Keratinocyte (primary cell): Measurements from ENCODE around the gene NANOS2. TPM values are rescaled to one million over a fixed set of nuclear protein-coding genes. Genes with fewer than 3 reads are reported as not detected.

Experiments used
- DNase-seq: peaks from one replicate; pipeline ENCODE4 v3.0.0-alpha.2; 2011; ENCODE audit warnings: low read depth, missing footprints, low spot score
- FAIRE-seq: peaks from 2 replicates; lab custom pipeline; 2011; peaks lifted over from hg19 to GRCh38; lab: Jason Lieb, UNC
- H2AFZ ChIP-seq: 2 replicates; pipeline ENCODE4 v1.6.0; 2012; ENCODE audit warnings: low read length, control low read depth, inconsistent platforms; ENCODE audit not compliant: control insufficient read depth
- H3K27ac ChIP-seq: 2 replicates; pipeline ENCODE4 v1.5.1; 2011; ENCODE audit warnings: low read length; ENCODE audit not compliant: control insufficient read depth, insufficient read depth
- H3K27me3 ChIP-seq: 3 replicates; pipeline ENCODE4 v1.6.0; 2011; ENCODE audit warnings: low read length; ENCODE audit not compliant: control insufficient read depth, insufficient read depth; ENCODE audit errors: extremely low read depth
- H3K36me3 ChIP-seq, 2 experiments: 2 replicates in 1 of 2; 3 replicates in 1 of 2; pipeline ENCODE4 v1.5.1; 2011; ENCODE audit warnings: low read length in 2 of 2, mild to moderate bottlenecking in 1 of 2; ENCODE audit not compliant: control insufficient read depth in 2 of 2, insufficient read depth in 2 of 2; ENCODE audit errors: extremely low read depth in 1 of 2
- H3K4me1 ChIP-seq: 3 replicates; pipeline ENCODE4 v1.5.1; 2011; ENCODE audit warnings: low read length; ENCODE audit not compliant: control insufficient read depth, insufficient read depth; ENCODE audit errors: extremely low read depth
- H3K4me2 ChIP-seq: 3 replicates; pipeline ENCODE4 v1.6.0; 2011; ENCODE audit warnings: low read depth, low read length; ENCODE audit not compliant: control insufficient read depth, insufficient read depth; ENCODE audit errors: extremely low read depth
- H3K4me3 ChIP-seq, 3 experiments: fragments of 200-600 bp in 1 of 3; sonication (generic) in 1 of 3; 2 replicates in 2 of 3; 3 replicates in 1 of 3; pipeline ENCODE4 v1.5.1; 2011 to 2016; ENCODE audit warnings: low read length in 3 of 3, mild to moderate bottlenecking in 3 of 3, control low read depth in 2 of 3, inconsistent platforms in 1 of 3, low read depth in 1 of 3, mixed read lengths in 1 of 3, mixed run types in 1 of 3, moderate library complexity in 1 of 3; ENCODE audit not compliant: control insufficient read depth in 2 of 3, insufficient read depth in 2 of 3; ENCODE audit errors: extremely low read depth in 1 of 3
- H3K79me2 ChIP-seq: 2 replicates; pipeline ENCODE4 v1.6.0; 2012; ENCODE audit warnings: low read length; ENCODE audit not compliant: control insufficient read depth, insufficient read depth
- H3K9ac ChIP-seq: 3 replicates; pipeline ENCODE4 v1.6.0; 2011; ENCODE audit warnings: low read length; ENCODE audit not compliant: control insufficient read depth, insufficient read depth; ENCODE audit errors: extremely low read depth
- H3K9me1 ChIP-seq: 3 replicates; pipeline ENCODE4 v1.6.0; 2011; ENCODE audit warnings: low read length; ENCODE audit not compliant: control insufficient read depth, insufficient read depth; ENCODE audit errors: extremely low read depth
- H3K9me3 ChIP-seq: 2 replicates; pipeline ENCODE4 v1.5.1; 2012; ENCODE audit warnings: low read depth, low read length; ENCODE audit not compliant: control insufficient read depth
- H4K20me1 ChIP-seq: 3 replicates; pipeline ENCODE4 v1.6.0; 2011; ENCODE audit warnings: low read length; ENCODE audit not compliant: control insufficient read depth, insufficient read depth; ENCODE audit errors: extremely low read depth
- EZH2 ChIP-seq: IDR thresholded peaks from one replicate; pipeline ENCODE4 v1.6.1; 2012; ENCODE audit warnings: inconsistent platforms, mild to moderate bottlenecking, low read length, moderate library complexity
- dilution Hi-C: fragments of 300-500 bp; cut with MboI; formaldehyde crosslinking; loops from one replicate; pipeline ENCODE4 v1.7.0; 2020; ENCODE audit warnings: low sequenced_read_pairs; ENCODE audit not compliant: extremely low pct_ligation_motif_present
- polyA plus RNA-seq, 5 experiments: library from polyadenylated mRNA; depleted of rRNA in 3 of 5; stranded (reverse) in 3 of 5; stranded (forward) in 1 of 5; unstranded in 1 of 5; fragments of >200 nt; gene quantifications; 1 replicate in 1 of 5; 2 replicates in 3 of 5; 3 replicates in 1 of 5; pipeline versions ENCODE4 v1.2.1 to v1.2.3, GENCODE V29; 2011 to 2012; ENCODE audit warnings: missing spikeins in 2 of 5, low read depth in 1 of 5, low replicate concordance in 1 of 5
- TF ChIP-seq, protein P1 (sequence below), 3 experiments: IDR thresholded peaks in 1 of 3; conservative IDR thresholded peaks in 1 of 3; optimal IDR thresholded peaks in 1 of 3; 2 replicates in 2 of 3; 3 replicates in 1 of 3; pipeline versions ENCODE3 to v1.5.1; 2011; ENCODE audit warnings: low read length in 3 of 3, mild to moderate bottlenecking in 3 of 3, moderate library complexity in 2 of 3, control low read depth in 1 of 3, inconsistent platforms in 1 of 3; ENCODE audit not compliant: insufficient read depth in 2 of 3; ENCODE audit errors: extremely low read depth in 1 of 3

The NANOS2 gene
- polyA plus RNA-seq, 1 donor (not counting 4 experiments of a cell fraction or from before 2014, with no cell fraction given) = not detected

DNA sequence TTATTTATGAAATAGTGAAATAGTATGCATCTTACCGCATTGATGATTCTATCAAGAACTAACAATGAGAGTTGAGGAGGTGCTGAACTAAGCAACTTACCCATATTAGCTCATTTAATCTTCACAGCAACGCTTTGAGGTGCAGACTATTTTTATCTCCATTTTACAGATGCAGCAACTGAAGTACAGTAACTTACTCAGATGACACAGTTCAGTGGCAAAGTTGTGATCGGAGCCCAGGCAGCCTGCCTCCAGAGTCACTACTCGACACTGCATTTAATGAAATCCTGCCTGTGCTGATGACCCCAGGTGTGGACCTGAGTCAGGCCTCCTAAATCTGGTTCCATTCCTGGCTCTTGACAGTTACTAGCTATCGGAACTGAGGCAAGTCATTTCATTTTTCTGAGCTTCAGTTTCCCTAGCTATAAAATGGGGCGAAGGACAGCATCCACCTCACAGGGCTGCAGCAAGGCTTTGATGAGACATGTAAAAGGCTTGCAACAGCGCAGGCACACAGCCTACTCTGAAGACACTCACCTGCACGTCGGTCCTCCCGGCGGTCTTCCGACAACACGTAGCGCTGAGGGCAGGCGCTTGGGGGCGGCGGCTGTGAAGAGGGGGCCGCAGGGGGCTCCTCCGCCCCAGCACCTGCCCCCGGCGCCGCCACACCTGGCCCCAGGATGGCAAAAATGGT, 13.7 kb downstream of the NANOS2 start:
- FAIRE-seq (no peak), DNase-seq (no peak)
- Histone ChIP-seq H3K9ac (peak overlapping the region; percentile 37), H3K27ac (no peak overlapping the region), H3K79me2 (peaks cover 2% of the 10 kb centered on the region), H4K20me1 (no peaks in the 10 kb centered on the region), H3K4me3 (peak overlapping the region; percentile 49 to 90 (median 81)), H3K4me2 (peak overlapping the region; percentile 74), H2AFZ (no peak overlapping the region), H3K9me1 (no peaks in the 10 kb centered on the region), H3K9me3 (no peaks in the 10 kb centered on the region), H3K36me3 (peaks cover 6 to 7% of the 10 kb centered on the region in 2 experiments), H3K4me1 (peaks cover 6% of the 10 kb centered on the region), H3K27me3 (no peaks in the 10 kb centered on the region)
- dilution Hi-C loops = no loop called here
- TF ChIP-seq, protein P1, sequence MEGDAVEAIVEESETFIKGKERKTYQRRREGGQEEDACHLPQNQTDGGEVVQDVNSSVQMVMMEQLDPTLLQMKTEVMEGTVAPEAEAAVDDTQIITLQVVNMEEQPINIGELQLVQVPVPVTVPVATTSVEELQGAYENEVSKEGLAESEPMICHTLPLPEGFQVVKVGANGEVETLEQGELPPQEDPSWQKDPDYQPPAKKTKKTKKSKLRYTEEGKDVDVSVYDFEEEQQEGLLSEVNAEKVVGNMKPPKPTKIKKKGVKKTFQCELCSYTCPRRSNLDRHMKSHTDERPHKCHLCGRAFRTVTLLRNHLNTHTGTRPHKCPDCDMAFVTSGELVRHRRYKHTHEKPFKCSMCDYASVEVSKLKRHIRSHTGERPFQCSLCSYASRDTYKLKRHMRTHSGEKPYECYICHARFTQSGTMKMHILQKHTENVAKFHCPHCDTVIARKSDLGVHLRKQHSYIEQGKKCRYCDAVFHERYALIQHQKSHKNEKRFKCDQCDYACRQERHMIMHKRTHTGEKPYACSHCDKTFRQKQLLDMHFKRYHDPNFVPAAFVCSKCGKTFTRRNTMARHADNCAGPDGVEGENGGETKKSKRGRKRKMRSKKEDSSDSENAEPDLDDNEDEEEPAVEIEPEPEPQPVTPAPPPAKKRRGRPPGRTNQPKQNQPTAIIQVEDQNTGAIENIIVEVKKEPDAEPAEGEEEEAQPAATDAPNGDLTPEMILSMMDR (optimal IDR thresholded peaks at IDR 0.05 in 1 of 3, IDR thresholded peaks at IDR 0.05 in 1 of 3, conservative IDR thresholded peaks at IDR 0.05 in 1 of 3; ENCODE audit: extremely low read depth in 1 of 3, insufficient read depth in 2 of 3, low read length in 3 of 3) = no peak
- TF ChIP-seq EZH2 = no peak

DNA sequence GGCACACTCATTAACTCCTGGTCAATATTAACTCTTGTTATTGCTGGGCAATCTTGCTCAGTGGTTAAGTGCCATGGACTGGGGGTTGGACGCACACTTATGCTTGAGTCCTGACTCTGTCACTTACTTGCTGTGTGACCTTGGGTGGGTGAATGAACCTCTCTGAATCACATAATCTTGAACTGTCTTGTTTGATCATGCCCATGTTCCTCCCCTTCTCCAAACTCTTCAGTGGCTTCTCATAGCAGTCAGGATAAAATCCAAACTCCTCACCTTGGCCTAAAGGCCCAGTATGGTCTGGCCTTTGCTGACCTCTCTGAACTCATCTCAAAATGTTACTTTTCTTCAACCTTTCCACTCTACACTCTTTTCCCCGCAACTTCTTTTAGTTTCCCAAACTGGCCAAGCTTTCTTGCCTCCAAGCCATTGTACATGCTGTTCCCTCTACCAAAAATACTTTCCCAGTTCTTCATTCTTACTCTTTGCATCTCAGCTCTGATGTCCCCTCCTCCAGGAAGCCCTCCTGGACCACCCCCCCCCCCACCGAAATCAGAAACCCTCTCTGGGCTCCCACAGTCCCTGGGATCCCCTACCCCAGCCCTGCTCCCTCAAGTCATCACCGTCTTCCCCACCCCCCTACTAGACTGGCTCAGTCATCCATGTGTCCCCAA, 14.5 kb downstream of the NANOS2 start:
- H3K4me3 ChIP-seq = no peak overlapping the region
- peaks cover 2% of the 10 kb centered on the region for H3K79me2 ChIP-seq
- H3K4me1 ChIP-seq = peaks cover 6% of the 10 kb centered on the region
- DNase-seq (no peak), FAIRE-seq (no peak)
- H3K4me2 ChIP-seq = no peak overlapping the region
- H3K27me3 ChIP-seq = no peaks in the 10 kb centered on the region
- no peaks in the 10 kb centered on the region for H3K9me1 ChIP-seq
- peaks cover 7 to 8% of the 10 kb centered on the region in 2 experiments for H3K36me3 ChIP-seq
- no peak overlapping the region for H3K9ac ChIP-seq
- TF ChIP-seq, protein P1 (optimal IDR thresholded peaks at IDR 0.05 in 1 of 3, IDR thresholded peaks at IDR 0.05 in 1 of 3, conservative IDR thresholded peaks at IDR 0.05 in 1 of 3; ENCODE audit: extremely low read depth in 1 of 3, insufficient read depth in 2 of 3, low read length in 3 of 3) = no peak
- no peak for TF ChIP-seq EZH2
- H4K20me1 ChIP-seq = no peaks in the 10 kb centered on the region
- no peak overlapping the region for H2AFZ ChIP-seq
- no peaks in the 10 kb centered on the region for H3K9me3 ChIP-seq
- no peak overlapping the region for H3K27ac ChIP-seq
- dilution Hi-C loops = no loop called here
